PFSK-1 (cell line): Measurements from ENCODE around the gene HOXA13.

Source experiments
- FOXP2 ChIP-seq: optimal IDR thresholded peaks from 2 replicates; pipeline ENCODE3; 2011; ENCODE audit warnings: borderline replicate concordance, control low read depth, inconsistent platforms; ENCODE audit not compliant: insufficient read depth; ENCODE audit errors: extremely low read length, extremely low read depth
- POLR2AphosphoS5 ChIP-seq: IDR thresholded peaks from 2 replicates; pipeline ENCODE4 v1.6.1; 2012; ENCODE audit warnings: low read depth, mild to moderate bottlenecking, control low read depth, low read length, moderate library complexity
- REST ChIP-seq, 2 experiments: IDR thresholded peaks; 2 replicates each; pipeline versions ENCODE4 v1.6.1 to v1.8.0; 2011 to 2012; ENCODE audit warnings: low read depth in 2 of 2, low read length in 2 of 2, control low read depth in 1 of 2, inconsistent platforms in 1 of 2, mild to moderate bottlenecking in 1 of 2, moderate library complexity in 1 of 2; ENCODE audit not compliant: insufficient read depth in 1 of 2
- SIN3A ChIP-seq: IDR thresholded peaks from 2 replicates; pipeline ENCODE4 v1.6.1; 2012; ENCODE audit warnings: mild to moderate bottlenecking, low read length, moderate library complexity, borderline replicate concordance; ENCODE audit not compliant: insufficient read depth
- TAF1 ChIP-seq: IDR thresholded peaks from 2 replicates; pipeline ENCODE4 v1.6.1; 2012; ENCODE audit warnings: low read length, control low read depth, borderline replicate concordance; ENCODE audit not compliant: insufficient read depth

The HOXA13 gene

GRCh38 chr7:27145165-27145913 is 54.6 kb downstream of the HOXA13 start:
- no peak for TF ChIP-seq POLR2AphosphoS5
- TF ChIP-seq FOXP2: no peak
- TF ChIP-seq REST (IDR thresholded peaks at IDR 0.05; ENCODE audit: insufficient read depth in 1 of 2, low read depth in 2 of 2, low read length in 2 of 2): no peak
- TF ChIP-seq TAF1: no peak
- TF ChIP-seq SIN3A: no peak

- no peak for TF ChIP-seq POLR2AphosphoS5
- no peak for TF ChIP-seq TAF1
- no peak for TF ChIP-seq REST (IDR thresholded peaks at IDR 0.05; ENCODE audit: insufficient read depth in 1 of 2, low read depth in 2 of 2, low read length in 2 of 2)
- no peak for TF ChIP-seq FOXP2
- no peak for TF ChIP-seq SIN3A
Measured at GRCh38 chr7:27144781-27145164, 55.1 kb downstream of the HOXA13 start.
